ENCODE data around the gene DHX35.

DNA sequence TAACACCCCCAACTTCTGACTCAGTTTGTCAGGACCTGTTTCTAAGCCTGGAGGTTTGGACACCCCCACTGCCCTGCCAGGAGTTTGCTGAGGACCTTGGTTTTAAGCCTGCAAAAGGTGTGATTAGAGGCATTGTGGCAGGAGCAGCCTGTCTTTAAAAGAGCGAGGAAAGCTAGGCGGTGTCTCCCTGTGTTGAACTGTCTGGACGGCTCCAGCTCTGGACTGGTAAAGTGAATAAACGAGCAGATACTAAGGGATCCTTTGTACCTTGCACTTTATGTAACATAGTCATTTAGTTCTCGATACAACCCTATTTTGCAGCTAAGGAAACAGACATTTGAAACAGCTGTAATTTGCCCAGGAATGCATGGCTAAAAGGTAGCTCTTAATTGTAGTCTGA is 21.5 kb upstream of the DHX35 start:
- TF ChIP-seq, protein P1, sequence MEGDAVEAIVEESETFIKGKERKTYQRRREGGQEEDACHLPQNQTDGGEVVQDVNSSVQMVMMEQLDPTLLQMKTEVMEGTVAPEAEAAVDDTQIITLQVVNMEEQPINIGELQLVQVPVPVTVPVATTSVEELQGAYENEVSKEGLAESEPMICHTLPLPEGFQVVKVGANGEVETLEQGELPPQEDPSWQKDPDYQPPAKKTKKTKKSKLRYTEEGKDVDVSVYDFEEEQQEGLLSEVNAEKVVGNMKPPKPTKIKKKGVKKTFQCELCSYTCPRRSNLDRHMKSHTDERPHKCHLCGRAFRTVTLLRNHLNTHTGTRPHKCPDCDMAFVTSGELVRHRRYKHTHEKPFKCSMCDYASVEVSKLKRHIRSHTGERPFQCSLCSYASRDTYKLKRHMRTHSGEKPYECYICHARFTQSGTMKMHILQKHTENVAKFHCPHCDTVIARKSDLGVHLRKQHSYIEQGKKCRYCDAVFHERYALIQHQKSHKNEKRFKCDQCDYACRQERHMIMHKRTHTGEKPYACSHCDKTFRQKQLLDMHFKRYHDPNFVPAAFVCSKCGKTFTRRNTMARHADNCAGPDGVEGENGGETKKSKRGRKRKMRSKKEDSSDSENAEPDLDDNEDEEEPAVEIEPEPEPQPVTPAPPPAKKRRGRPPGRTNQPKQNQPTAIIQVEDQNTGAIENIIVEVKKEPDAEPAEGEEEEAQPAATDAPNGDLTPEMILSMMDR (IDR thresholded peaks at IDR 0.05; ENCODE audit: borderline replicate concordance, extremely low read depth, low read length, poor library complexity, severe bottlenecking), result no peak
- no peak for TF ChIP-seq EZH2 (IDR thresholded peaks at IDR 0.05; ENCODE audit: borderline replicate concordance, low read depth, low read length, severe bottlenecking)

Measured in DND-41 (cell line).